Prostate gland (tissue), 2 donors: ENCODE data around the gene OTULIN. TPM values are rescaled to one million over a fixed set of nuclear protein-coding genes. Genes with fewer than 3 reads are reported as not detected.

Experiments
- DNase-seq: peaks from one replicate; pipeline ENCODE4 v3.0.0-alpha.2; 2019; ENCODE audit warnings: low spot score
- H3K27ac ChIP-seq, 2 donors: fragments of 200-600 bp; sonication (generic); 2 replicates each; pipeline ENCODE4 v1.5.1; 2017 to 2019
- H3K27me3 ChIP-seq: fragments of 200-600 bp; sonication (generic); replicated peaks from 2 replicates; pipeline ENCODE4 v1.5.1; 2019; ENCODE audit not compliant: insufficient read depth
- H3K36me3 ChIP-seq, 2 donors: fragments of 200-600 bp; sonication (generic); 1 replicate in 1 of 2; 2 replicates in 1 of 2; pipeline versions ENCODE4 v1.5.1 to v1.8.1; 2017 to 2019
- H3K4me1 ChIP-seq: fragments of 200-600 bp; sonication (generic); replicated peaks from 2 replicates; pipeline ENCODE4 v1.5.1; 2019
- H3K4me3 ChIP-seq, 2 donors: fragments of 200-600 bp; sonication (generic); 2 replicates each; pipeline ENCODE4 v1.5.1; 2017 to 2019
- H3K9me3 ChIP-seq: fragments of 200-600 bp; sonication (generic); 2 replicates; pipeline ENCODE4 v1.5.1; 2017
- CTCF ChIP-seq, 4 experiments: fragments of 200-600 bp in 2 of 4; fragments of 450-650 bp in 2 of 4; sonication (generic) in 2 of 4; IDR thresholded peaks; 1 replicate in 3 of 4; 2 replicates in 1 of 4; pipeline ENCODE4 v1.5.1; 2016 to 2019; ENCODE audit warnings: antibody characterized with exemption in 4 of 4, mild to moderate bottlenecking in 2 of 4, moderate library complexity in 2 of 4
- POLR2A ChIP-seq: fragments of 450-650 bp; IDR thresholded peaks from one replicate; pipeline ENCODE4 v1.6.1; 2016; ENCODE audit warnings: antibody characterized with exemption, mild to moderate bottlenecking
- POLR2AphosphoS5 ChIP-seq: sonication (generic); formaldehyde crosslinking; IDR thresholded peaks from one replicate; pipeline ENCODE4 v1.6.1; 2017; ENCODE audit warnings: antibody characterized with exemption
- WGBS: methylation state at CpG from one replicate; pipeline ENCODE4 v1.1.5; 2018; 5-methylcytosine and 5-hydroxymethylcytosine counted together
- intact Hi-C: fragments of 100-400 bp; cut with DNase I; formaldehyde crosslinking; loops from one replicate; pipeline ENCODE4 v1.14.2; 2022
- total RNA-seq, 2 donors: library from RNA; depleted of rRNA; stranded (reverse); fragments of >200 nt; gene quantifications; one replicate each; pipeline ENCODE4 v1.1.0, GENCODE V29; 2016

OTULIN gene
- total RNA-seq, 2 donors from 2014 or later, result 35.5 to 51.8 TPM

- no peak for TF ChIP-seq POLR2AphosphoS5
- no peak for TF ChIP-seq POLR2A
- TF ChIP-seq CTCF (IDR thresholded peaks at IDR 0.05), result no peak
- DNase-seq, result no peak
- intact Hi-C loops, result loop anchor here (10.0 kb wide), 1 partner anchor 685 kb away; no protein-coding TSS in a partner anchor
- Histone ChIP-seq H3K4me1 (peaks cover 14% of the 10 kb centered on the region), H3K4me3 (no peak overlapping the region), H3K36me3 (no peaks in the 10 kb centered on the region), H3K27ac (no peak overlapping the region), H3K27me3 (no peaks in the 10 kb centered on the region), H3K9me3 (no peaks in the 10 kb centered on the region)
- WGBS, result 50% methylated on average over 1 of the region's 1 CpG
Observed at GRCh38 chr5:14669975-14670374, 5.5 kb downstream of the OTULIN start.

- intact Hi-C loops, result no loop called here
- H3K27me3 ChIP-seq, result no peaks in the 10 kb centered on the region
- DNase-seq, result no peak
- no peaks in the 10 kb centered on the region for H3K36me3 ChIP-seq
- peaks cover 14% of the 10 kb centered on the region for H3K4me1 ChIP-seq
- no peaks in the 10 kb centered on the region for H3K9me3 ChIP-seq
- H3K4me3 ChIP-seq, result no peak overlapping the region
- H3K27ac ChIP-seq, result peak overlapping the region in 1 of 2 donors; percentile 17
- TF ChIP-seq POLR2AphosphoS5 (no peak), POLR2A (no peak)
- 20% methylated on average over 2 of the region's 2 CpGs for WGBS
Observed at GRCh38 chr5:14671414-14671813, 6.9 kb downstream of the OTULIN start.

- no peak for TF ChIP-seq CTCF (IDR thresholded peaks at IDR 0.05)
- TF ChIP-seq POLR2A, result no peak
- TF ChIP-seq POLR2AphosphoS5, result no peak
- WGBS, result 67% methylated on average over 4 of the region's 4 CpGs
- intact Hi-C loops, result no loop called here
Observed at GRCh38 chr5:14672082-14672481, 7.6 kb downstream of the OTULIN start.

GRCh38 chr5:14672484-14673394, 8.2 kb downstream of the OTULIN start:
- no peak for TF ChIP-seq CTCF (IDR thresholded peaks at IDR 0.05)
- no peak for TF ChIP-seq POLR2AphosphoS5
- TF ChIP-seq POLR2A, result no peak
- no peaks in the 10 kb centered on the region for H3K36me3 ChIP-seq
- WGBS, result 81% methylated on average over 9 of the region's 9 CpGs
- no peak overlapping the region for H3K4me3 ChIP-seq
- intact Hi-C loops, result no loop called here
- H3K9me3 ChIP-seq, result no peaks in the 10 kb centered on the region
- H3K27ac ChIP-seq, result no peak overlapping the region
- H3K4me1 ChIP-seq, result peaks cover 14% of the 10 kb centered on the region
- DNase-seq, result no peak
- no peaks in the 10 kb centered on the region for H3K27me3 ChIP-seq

More at GRCh38 chr5:14672082-14672481, 7.6 kb downstream of the OTULIN start:
- Histone ChIP-seq H3K9me3 (no peaks in the 10 kb centered on the region), H3K27me3 (no peaks in the 10 kb centered on the region), H3K4me1 (peaks cover 14% of the 10 kb centered on the region), H3K27ac (no peak overlapping the region), H3K4me3 (no peak overlapping the region), H3K36me3 (no peaks in the 10 kb centered on the region)
- DNase-seq, result no peak

- Histone ChIP-seq H3K27ac (no peak overlapping the region), H3K9me3 (no peaks in the 10 kb centered on the region), H3K27me3 (no peaks in the 10 kb centered on the region), H3K36me3 (no peaks in the 10 kb centered on the region), H3K4me1 (peaks cover 14% of the 10 kb centered on the region), H3K4me3 (no peak overlapping the region)
- DNase-seq, result no peak
- WGBS, result 82% methylated on average over 3 of the region's 3 CpGs
- TF ChIP-seq POLR2AphosphoS5 (no peak), POLR2A (no peak)
- intact Hi-C loops, result no loop called here
Observed at GRCh38 chr5:14673443-14673842, 8.9 kb downstream of the OTULIN start.
